ENCODE results near the gene CHID1.

DNA sequence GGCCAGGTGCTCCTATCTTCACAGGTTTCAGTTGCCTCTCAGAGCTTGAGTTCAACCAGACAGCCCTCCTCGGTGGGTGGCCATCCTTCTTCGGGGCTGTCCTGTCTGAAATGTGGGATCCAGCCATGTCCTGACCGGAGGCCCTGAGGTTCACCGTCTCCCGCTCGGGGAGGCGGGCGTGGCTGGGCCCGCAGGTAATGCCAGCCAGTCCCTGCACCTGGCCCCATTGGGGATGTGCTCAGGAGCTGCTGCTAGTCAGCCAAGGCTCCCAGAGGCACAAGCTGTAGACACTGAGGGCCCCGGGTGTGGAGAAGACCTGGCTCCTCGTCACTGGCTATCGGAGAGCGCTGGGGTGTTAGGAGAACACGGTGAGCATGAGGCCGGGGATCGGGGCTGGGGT, 35.4 kb downstream of the CHID1 start:
- no peak for TF ChIP-seq POLR2A (IDR thresholded peaks at IDR 0.05)
- TF ChIP-seq, protein P1, sequence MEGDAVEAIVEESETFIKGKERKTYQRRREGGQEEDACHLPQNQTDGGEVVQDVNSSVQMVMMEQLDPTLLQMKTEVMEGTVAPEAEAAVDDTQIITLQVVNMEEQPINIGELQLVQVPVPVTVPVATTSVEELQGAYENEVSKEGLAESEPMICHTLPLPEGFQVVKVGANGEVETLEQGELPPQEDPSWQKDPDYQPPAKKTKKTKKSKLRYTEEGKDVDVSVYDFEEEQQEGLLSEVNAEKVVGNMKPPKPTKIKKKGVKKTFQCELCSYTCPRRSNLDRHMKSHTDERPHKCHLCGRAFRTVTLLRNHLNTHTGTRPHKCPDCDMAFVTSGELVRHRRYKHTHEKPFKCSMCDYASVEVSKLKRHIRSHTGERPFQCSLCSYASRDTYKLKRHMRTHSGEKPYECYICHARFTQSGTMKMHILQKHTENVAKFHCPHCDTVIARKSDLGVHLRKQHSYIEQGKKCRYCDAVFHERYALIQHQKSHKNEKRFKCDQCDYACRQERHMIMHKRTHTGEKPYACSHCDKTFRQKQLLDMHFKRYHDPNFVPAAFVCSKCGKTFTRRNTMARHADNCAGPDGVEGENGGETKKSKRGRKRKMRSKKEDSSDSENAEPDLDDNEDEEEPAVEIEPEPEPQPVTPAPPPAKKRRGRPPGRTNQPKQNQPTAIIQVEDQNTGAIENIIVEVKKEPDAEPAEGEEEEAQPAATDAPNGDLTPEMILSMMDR (IDR thresholded peaks at IDR 0.05) = no peak

Measured in right lobe of liver (tissue), 4 donors.